Lung (tissue), 12 donors: ENCODE results near the gene PLA2G2D. TPM values are rescaled to one million over a fixed set of nuclear protein-coding genes. Genes with fewer than 3 reads are reported as not detected.

Experiments
- ATAC-seq: fragments of 200-7000 bp; cut with Tn5 transposase; one replicate; pipeline ENCODE4 v1.9.1; 2020; ENCODE audit warnings: moderate number of reproducible peaks; ENCODE audit not compliant: insufficient read depth, low FRiP score
- DNase-seq, 3 donors: peaks; one replicate each; pipeline ENCODE4 v3.0.0-alpha.2; 2013 to 2017
- H3K27ac ChIP-seq, 2 donors: one replicate each; pipeline ENCODE4 v1.5.1; 2013; ENCODE audit warnings: mild to moderate bottlenecking in 2 of 2, moderate library complexity in 2 of 2, control low read depth in 1 of 2, inconsistent platforms in 1 of 2, low read depth in 1 of 2, low read length in 1 of 2
- H3K27me3 ChIP-seq, 3 donors: one replicate each; pipeline ENCODE4 v1.5.1; 2013; ENCODE audit warnings: low read length in 2 of 3; ENCODE audit not compliant: control insufficient read depth in 3 of 3, insufficient read depth in 3 of 3
- H3K36me3 ChIP-seq, 4 donors: one replicate each; pipeline ENCODE4 v1.5.1; 2013; ENCODE audit warnings: low read length in 4 of 4, mild to moderate bottlenecking in 1 of 4, moderate library complexity in 1 of 4; ENCODE audit not compliant: control insufficient read depth in 4 of 4, insufficient read depth in 4 of 4
- H3K4me1 ChIP-seq, 5 donors: one replicate each; pipeline ENCODE4 v1.5.1; 2013; ENCODE audit warnings: low read length in 5 of 5, mild to moderate bottlenecking in 2 of 5, moderate library complexity in 1 of 5; ENCODE audit not compliant: control insufficient read depth in 5 of 5, insufficient read depth in 5 of 5
- H3K4me3 ChIP-seq: one replicate; pipeline ENCODE4 v1.5.1; 2013; ENCODE audit warnings: mild to moderate bottlenecking, control low read depth, moderate library complexity
- H3K9ac ChIP-seq, 2 donors: one replicate each; pipeline ENCODE4 v1.5.1; 2013; ENCODE audit warnings: low read length in 2 of 2, control low read depth in 1 of 2; ENCODE audit not compliant: insufficient read depth in 1 of 2
- H3K9me3 ChIP-seq, 4 donors: one replicate each; pipeline ENCODE4 v1.5.1; 2013; ENCODE audit warnings: low read length in 3 of 4, mild to moderate bottlenecking in 1 of 4, moderate library complexity in 1 of 4; ENCODE audit not compliant: control insufficient read depth in 4 of 4, insufficient read depth in 3 of 4
- WGBS, 2 donors: extraction: QIAGEN DNeasy Blood & Tissue Kit; methylation state at CpG; one replicate each; pipeline ENCODE4 v1.1.7; 2013; 5-methylcytosine and 5-hydroxymethylcytosine counted together
- polyA plus RNA-seq, 2 donors: library from polyadenylated mRNA; stranded (reverse); fragments of 200-250 nt; gene quantifications; one replicate each; pipeline ENCODE4 v1.2.1, GENCODE V29; 2013
- total RNA-seq, 2 donors: library from RNA; depleted of rRNA in 1 of 2; stranded (reverse); fragments of >200 nt in 1 of 2; gene quantifications; one replicate each; pipeline ENCODE4 v1.2.1, GENCODE V29; 2014 to 2021
- TF ChIP-seq, protein P1 (sequence below): IDR thresholded peaks from 2 replicates; pipeline ENCODE4 v1.5.1; 2012; ENCODE audit warnings: mild to moderate bottlenecking; ENCODE audit errors: control extremely low read depth, extremely low read depth
- donor health status: control.
- donor health status: control.
- donor health status: Bipolar disorder and iron deficiency.
- donor health status: healthy.
- donor health status: DM: yes; HTN: yes; CAD: no.

Gene PLA2G2D
- total and polyA plus RNA-seq, 4 donors, result 0.06 to 0.57 (median 0.06) TPM; not detected in 1

DNA sequence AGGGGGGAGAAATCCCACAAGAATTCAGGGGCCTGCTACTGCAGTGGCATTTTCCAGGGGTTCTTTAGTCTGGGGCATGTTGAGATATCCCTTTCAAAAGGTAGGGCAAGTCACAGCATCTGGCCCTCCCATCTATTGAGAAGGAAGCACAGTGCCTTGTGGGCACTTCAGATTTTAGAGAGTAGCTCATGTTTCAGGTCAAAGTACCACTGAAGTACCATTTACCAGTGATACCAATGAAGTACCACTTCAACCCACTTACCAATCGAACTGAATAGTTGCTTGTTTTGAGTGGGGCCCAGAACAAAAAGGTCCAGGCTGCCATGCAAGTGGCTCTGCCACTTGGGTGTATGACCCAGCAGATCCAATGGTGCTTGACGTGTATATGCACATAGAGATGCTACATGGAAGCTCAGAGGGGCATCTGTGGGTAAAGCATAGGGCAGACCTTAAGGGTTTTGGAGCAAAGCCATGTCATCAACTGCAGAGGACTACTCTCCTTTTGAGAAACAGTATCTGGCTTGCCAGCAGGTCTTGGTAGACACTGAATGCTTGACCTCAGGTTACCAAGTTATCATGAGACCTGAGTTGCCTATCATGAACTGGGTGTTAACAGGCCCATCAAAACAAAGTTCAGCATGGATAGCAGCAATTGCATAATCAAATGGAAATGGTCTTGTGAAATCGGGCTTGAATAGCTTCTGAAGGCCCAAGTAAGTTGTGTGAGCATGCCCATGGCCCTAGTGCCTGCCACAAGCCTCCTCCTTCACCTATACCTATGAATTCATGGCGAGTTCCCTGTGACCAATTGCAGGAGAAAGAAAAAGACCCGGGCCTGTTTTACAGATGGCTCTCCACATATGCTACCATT is 23.5 kb downstream of the PLA2G2D start:
- Histone ChIP-seq H3K9me3 (no peaks in the 10 kb centered on the region), H3K4me1 (peaks cover 0 to 10% (median 3%) of the 10 kb centered on the region in 5 donors), H3K4me3 (no peak overlapping the region), H3K27ac (no peak overlapping the region), H3K9ac (no peak overlapping the region), H3K27me3 (peaks cover 0 to 19% (median 0%) of the 10 kb centered on the region in 3 donors), H3K36me3 (no peaks in the 10 kb centered on the region)
- DNase-seq, result peak in 1 of 3 donors; percentile 40
- ATAC-seq, result peak; percentile 25
- 65 to 79% methylated on average over 5 of the region's 5 CpGs for WGBS, 2 donors
- TF ChIP-seq, protein P1, sequence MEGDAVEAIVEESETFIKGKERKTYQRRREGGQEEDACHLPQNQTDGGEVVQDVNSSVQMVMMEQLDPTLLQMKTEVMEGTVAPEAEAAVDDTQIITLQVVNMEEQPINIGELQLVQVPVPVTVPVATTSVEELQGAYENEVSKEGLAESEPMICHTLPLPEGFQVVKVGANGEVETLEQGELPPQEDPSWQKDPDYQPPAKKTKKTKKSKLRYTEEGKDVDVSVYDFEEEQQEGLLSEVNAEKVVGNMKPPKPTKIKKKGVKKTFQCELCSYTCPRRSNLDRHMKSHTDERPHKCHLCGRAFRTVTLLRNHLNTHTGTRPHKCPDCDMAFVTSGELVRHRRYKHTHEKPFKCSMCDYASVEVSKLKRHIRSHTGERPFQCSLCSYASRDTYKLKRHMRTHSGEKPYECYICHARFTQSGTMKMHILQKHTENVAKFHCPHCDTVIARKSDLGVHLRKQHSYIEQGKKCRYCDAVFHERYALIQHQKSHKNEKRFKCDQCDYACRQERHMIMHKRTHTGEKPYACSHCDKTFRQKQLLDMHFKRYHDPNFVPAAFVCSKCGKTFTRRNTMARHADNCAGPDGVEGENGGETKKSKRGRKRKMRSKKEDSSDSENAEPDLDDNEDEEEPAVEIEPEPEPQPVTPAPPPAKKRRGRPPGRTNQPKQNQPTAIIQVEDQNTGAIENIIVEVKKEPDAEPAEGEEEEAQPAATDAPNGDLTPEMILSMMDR, result no peak

DNA sequence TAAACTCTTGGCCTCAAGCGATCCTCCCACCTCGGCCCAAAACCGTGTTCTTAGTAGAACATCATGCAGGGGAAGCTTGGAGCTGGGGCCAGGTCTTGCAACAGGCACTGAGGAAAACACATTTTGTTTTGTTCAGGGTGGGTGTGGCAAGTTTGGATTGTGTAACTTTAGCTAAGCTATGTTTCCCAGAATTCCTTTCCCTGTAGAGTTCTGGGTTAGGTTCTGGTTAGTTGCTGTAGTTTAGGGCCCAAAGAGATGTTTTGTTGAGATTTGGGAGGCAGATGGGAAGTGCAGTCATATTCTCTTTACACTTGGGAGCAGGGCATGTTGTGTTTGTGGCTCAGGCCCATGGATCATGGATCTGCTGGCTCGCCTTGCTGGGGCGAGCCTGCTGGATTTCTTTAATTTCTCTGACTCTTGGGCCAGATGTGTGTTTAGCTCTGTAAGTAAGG is 25.4 kb downstream of the PLA2G2D start:
- Histone ChIP-seq H3K9ac (no peak overlapping the region), H3K27me3 (peaks cover 0 to 25% (median 0%) of the 10 kb centered on the region in 3 donors), H3K36me3 (no peaks in the 10 kb centered on the region), H3K9me3 (no peaks in the 10 kb centered on the region), H3K4me1 (peaks cover 0 to 4% (median 2%) of the 10 kb centered on the region in 5 donors), H3K4me3 (no peak overlapping the region), H3K27ac (peak overlapping the region in 1 of 2 donors; percentile 41)
- TF ChIP-seq, protein P1, result no peak
- DNase-seq (peak in 1 of 3 donors; percentile 54), ATAC-seq (no peak)
- WGBS, 2 donors, result 73 to 77% methylated on average over 5 of the region's 5 CpGs

DNA sequence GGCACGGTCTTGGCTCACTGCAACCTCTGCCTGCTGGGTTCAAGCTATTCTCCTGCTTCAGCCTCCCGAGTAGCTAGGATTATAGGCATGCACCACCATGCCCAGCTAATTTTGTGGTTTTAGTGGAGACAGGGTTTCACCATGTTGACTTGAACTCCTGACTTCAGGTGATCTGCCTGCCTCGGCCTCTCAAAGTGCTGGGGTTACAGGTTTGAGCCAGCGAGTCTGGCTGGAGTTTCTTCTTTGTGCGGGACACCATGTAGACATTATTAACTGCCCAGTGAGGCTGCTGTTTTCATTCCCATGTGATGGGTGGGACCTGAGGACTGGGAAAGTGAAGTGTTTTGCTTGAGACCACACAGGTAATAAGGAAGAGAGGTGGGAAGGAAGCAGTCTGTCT is 26.0 kb downstream of the PLA2G2D start:
- Histone ChIP-seq H3K36me3 (no peaks in the 10 kb centered on the region), H3K4me3 (no peak overlapping the region), H3K27ac (peak overlapping the region in 1 of 2 donors; percentile 35), H3K9me3 (no peaks in the 10 kb centered on the region), H3K4me1 (peaks cover 0 to 3% (median 0%) of the 10 kb centered on the region in 5 donors), H3K27me3 (peaks cover 0 to 25% (median 0%) of the 10 kb centered on the region in 3 donors), H3K9ac (no peak overlapping the region)
- ATAC-seq, result no peak
- TF ChIP-seq, protein P1, result no peak
- DNase-seq, result no peak
- 83 to 92% methylated on average over 5 of the region's 5 CpGs for WGBS, 2 donors
